Measurements from ENCODE around the gene CLEC20A.

Gene CLEC20A

GRCh38 chr1:178520803-178521202, 24.0 kb upstream of the CLEC20A start:
- no peaks in the 10 kb centered on the region for H3K9me2 ChIP-seq (replicated peaks; ENCODE audit: insufficient read depth, low read length)
- no peak overlapping the region for H2AFZ ChIP-seq (ENCODE audit: low read length)
- no peaks in the 10 kb centered on the region for H3K79me2 ChIP-seq (ENCODE audit: low read length)
- H3K36me3 ChIP-seq (replicated peaks; ENCODE audit: insufficient read depth, low read length) = no peaks in the 10 kb centered on the region
- no peak for DNase-seq
- no peak overlapping the region for H3K4me3 ChIP-seq (ENCODE audit: low read length)
- no peaks in the 10 kb centered on the region for H3K27me3 ChIP-seq (replicated peaks; ENCODE audit: insufficient read depth, low read length)
- TF ChIP-seq EZH2 (optimal IDR thresholded peaks at IDR 0.05; ENCODE audit: low read depth, low read length) = no peak
- TF ChIP-seq CTCF (IDR thresholded peaks at IDR 0.05; ENCODE audit: low read length) = no peak
- no peak for TF ChIP-seq EZH2phosphoT487 (IDR thresholded peaks at IDR 0.05; ENCODE audit: low read length)
- no peaks in the 10 kb centered on the region for H3K9me3 ChIP-seq (replicated peaks; ENCODE audit: insufficient read depth, low read length)
- no peaks in the 10 kb centered on the region for H4K20me1 ChIP-seq (ENCODE audit: insufficient read depth, low read length)
- no peak overlapping the region for H3K27ac ChIP-seq (ENCODE audit: low read length)
- no peak overlapping the region for H3K4me2 ChIP-seq (ENCODE audit: low read depth, low read length)
- H3F3A ChIP-seq (ENCODE audit: insufficient read depth, low read length) = no peaks in the 10 kb centered on the region
- no peak overlapping the region for H3K9ac ChIP-seq (ENCODE audit: low read length)
- no peaks in the 10 kb centered on the region for H3K4me1 ChIP-seq (ENCODE audit: low read length)

- no peaks in the 10 kb centered on the region for H3K9me3 ChIP-seq (replicated peaks; ENCODE audit: insufficient read depth, low read length)
- H3K27ac ChIP-seq (ENCODE audit: low read length) = no peak overlapping the region
- H3K36me3 ChIP-seq (replicated peaks; ENCODE audit: insufficient read depth, low read length) = no peaks in the 10 kb centered on the region
- H3K4me1 ChIP-seq (ENCODE audit: low read length) = no peaks in the 10 kb centered on the region
- H3K79me2 ChIP-seq (ENCODE audit: low read length) = no peaks in the 10 kb centered on the region
- no peak overlapping the region for H3K4me3 ChIP-seq (ENCODE audit: low read length)
- H3F3A ChIP-seq (ENCODE audit: insufficient read depth, low read length) = no peaks in the 10 kb centered on the region
- no peaks in the 10 kb centered on the region for H3K9me2 ChIP-seq (replicated peaks; ENCODE audit: insufficient read depth, low read length)
- no peak for TF ChIP-seq EZH2phosphoT487 (IDR thresholded peaks at IDR 0.05; ENCODE audit: low read length)
- TF ChIP-seq CTCF (IDR thresholded peaks at IDR 0.05; ENCODE audit: low read length) = no peak
- no peak for TF ChIP-seq EZH2 (optimal IDR thresholded peaks at IDR 0.05; ENCODE audit: low read depth, low read length)
- H2AFZ ChIP-seq (ENCODE audit: low read length) = no peak overlapping the region
- no peaks in the 10 kb centered on the region for H3K27me3 ChIP-seq (replicated peaks; ENCODE audit: insufficient read depth, low read length)
- no peak for DNase-seq
- no peaks in the 10 kb centered on the region for H4K20me1 ChIP-seq (ENCODE audit: insufficient read depth, low read length)
- no peak overlapping the region for H3K9ac ChIP-seq (ENCODE audit: low read length)
- no peak overlapping the region for H3K4me2 ChIP-seq (ENCODE audit: low read depth, low read length)
Observed at GRCh38 chr1:178518894-178519293, 22.1 kb upstream of the CLEC20A start.

- H4K20me1 ChIP-seq (ENCODE audit: insufficient read depth, low read length) = no peaks in the 10 kb centered on the region
- H3K9ac ChIP-seq (ENCODE audit: low read length) = no peak overlapping the region
- H3K36me3 ChIP-seq (replicated peaks; ENCODE audit: insufficient read depth, low read length) = no peaks in the 10 kb centered on the region
- no peak overlapping the region for H3K27ac ChIP-seq (ENCODE audit: low read length)
- no peaks in the 10 kb centered on the region for H3K27me3 ChIP-seq (replicated peaks; ENCODE audit: insufficient read depth, low read length)
- H3K9me3 ChIP-seq (replicated peaks; ENCODE audit: insufficient read depth, low read length) = no peaks in the 10 kb centered on the region
- H3K79me2 ChIP-seq (ENCODE audit: low read length) = no peaks in the 10 kb centered on the region
- H2AFZ ChIP-seq (ENCODE audit: low read length) = no peak overlapping the region
- no peak overlapping the region for H3K4me2 ChIP-seq (ENCODE audit: low read depth, low read length)
- no peak overlapping the region for H3K4me3 ChIP-seq (ENCODE audit: low read length)
- no peaks in the 10 kb centered on the region for H3K4me1 ChIP-seq (ENCODE audit: low read length)
- no peaks in the 10 kb centered on the region for H3K9me2 ChIP-seq (replicated peaks; ENCODE audit: insufficient read depth, low read length)
- no peaks in the 10 kb centered on the region for H3F3A ChIP-seq (ENCODE audit: insufficient read depth, low read length)
- no peak for DNase-seq
- no peak for TF ChIP-seq EZH2phosphoT487 (IDR thresholded peaks at IDR 0.05; ENCODE audit: low read length)
Observed at GRCh38 chr1:178516110-178516509, 19.3 kb upstream of the CLEC20A start.

GRCh38 chr1:178513278-178513983, 16.7 kb upstream of the CLEC20A start:
- H3K9me3 ChIP-seq (replicated peaks; ENCODE audit: insufficient read depth, low read length) = no peaks in the 10 kb centered on the region
- no peaks in the 10 kb centered on the region for H3K27me3 ChIP-seq (replicated peaks; ENCODE audit: insufficient read depth, low read length)
- no peaks in the 10 kb centered on the region for H3K36me3 ChIP-seq (replicated peaks; ENCODE audit: insufficient read depth, low read length)
- H3K9ac ChIP-seq (ENCODE audit: low read length) = no peak overlapping the region
- no peak for TF ChIP-seq EZH2 (optimal IDR thresholded peaks at IDR 0.05; ENCODE audit: low read depth, low read length)
- H2AFZ ChIP-seq (ENCODE audit: low read length) = no peak overlapping the region
- no peaks in the 10 kb centered on the region for H3F3A ChIP-seq (ENCODE audit: insufficient read depth, low read length)
- no peaks in the 10 kb centered on the region for H3K9me2 ChIP-seq (replicated peaks; ENCODE audit: insufficient read depth, low read length)
- no peak for DNase-seq
- no peaks in the 10 kb centered on the region for H4K20me1 ChIP-seq (ENCODE audit: insufficient read depth, low read length)
- H3K27ac ChIP-seq (ENCODE audit: low read length) = no peak overlapping the region
- H3K4me2 ChIP-seq (ENCODE audit: low read depth, low read length) = no peak overlapping the region
- H3K79me2 ChIP-seq (ENCODE audit: low read length) = no peaks in the 10 kb centered on the region
- no peak overlapping the region for H3K4me3 ChIP-seq (ENCODE audit: low read length)
- no peaks in the 10 kb centered on the region for H3K4me1 ChIP-seq (ENCODE audit: low read length)

Data from MM.1S (cell line).